ENCODE measurements around the gene UGCG. TPM values are rescaled to one million over a fixed set of nuclear protein-coding genes. Genes with fewer than 3 reads are reported as not detected.

The UGCG gene
- total and polyA plus RNA-seq, 2 of the 8 experiments (the other 6 are each of a cell fraction or from before 2014, with no cell fraction given) = 14.9 to 34.0 TPM

- TF ChIP-seq CTCF (IDR thresholded peaks at IDR 0.05; ENCODE audit: control extremely low read depth in 1 of 3, insufficient read depth in 1 of 3, low read depth in 1 of 3, low read length in 3 of 3) (no peak), SIX5 (IDR thresholded peaks at IDR 0.05; ENCODE audit: low read depth, low read length) (no peak), KDM5A (IDR thresholded peaks at IDR 0.05; ENCODE audit: low read length) (no peak), SUZ12 (IDR thresholded peaks at IDR 0.05; ENCODE audit: low read length) (no peak), RAD21 (IDR thresholded peaks at IDR 0.05 in 1 of 2, conservative IDR thresholded peaks at IDR 0.05 in 1 of 2; ENCODE audit: low read depth in 2 of 2, low read length in 2 of 2) (no peak)
These were observed 7.4 kb downstream of the UGCG start (continued) for GRCh38 chr9:111904026-111904425.

Data from H1 (cell line).